Activated CD8-positive, alpha-beta memory T cell treated with anti-CD3 and anti-CD28 coated beads, Interleukin-2, amount 50 U/mL, for 48 hours (primary cell): ENCODE results near the gene VASN.

Experiments
- DNase-seq: peaks from one replicate; pipeline ENCODE4 v3.0.0-alpha.2; 2020

Gene VASN

GRCh38 chr16:4373356-4373908 lies 1.8 kb downstream of the VASN start:
- DNase-seq = no peak

- DNase-seq = no peak
Observed at GRCh38 chr16:4373909-4374742, 2.5 kb downstream of the VASN start.

- DNase-seq = no peak
Observed at GRCh38 chr16:4375717-4376116, 4.1 kb downstream of the VASN start.

- no peak for DNase-seq
Observed at GRCh38 chr16:4376126-4376892, 4.7 kb downstream of the VASN start.

- DNase-seq = no peak
Observed at GRCh38 chr16:4376893-4377572, 5.4 kb downstream of the VASN start.

- no peak for DNase-seq
Observed at GRCh38 chr16:4377573-4378154, 6.0 kb downstream of the VASN start.

- no peak for DNase-seq
Observed at GRCh38 chr16:4378161-4378666, 6.6 kb downstream of the VASN start.

GRCh38 chr16:4378999-4379690 lies 7.5 kb downstream of the VASN start:
- no peak for DNase-seq

- DNase-seq = no peak
Observed at GRCh38 chr16:4380119-4381063, 8.7 kb downstream of the VASN start.

- DNase-seq = no peak
Observed at GRCh38 chr16:4381072-4381934, 9.7 kb downstream of the VASN start.

- no peak for DNase-seq
Observed at GRCh38 chr16:4381935-4382794, 10.5 kb downstream of the VASN start.

- no peak for DNase-seq
Observed at GRCh38 chr16:4382795-4383357, 11.2 kb downstream of the VASN start.

GRCh38 chr16:4383591-4384444 lies 12.2 kb downstream of the VASN start:
- DNase-seq = no peak

GRCh38 chr16:4384509-4384942 lies 12.9 kb downstream of the VASN start:
- no peak for DNase-seq

GRCh38 chr16:4385066-4385788 lies 13.6 kb downstream of the VASN start:
- DNase-seq = no peak

- no peak for DNase-seq
Observed at GRCh38 chr16:4385789-4386450, 14.3 kb downstream of the VASN start.
